Urinary bladder (tissue), 4 donors: ENCODE results near the gene CEACAM18. TPM values are rescaled to one million over a fixed set of nuclear protein-coding genes. Genes with fewer than 3 reads are reported as not detected.

Experiments
- DNase-seq: peaks from one replicate; pipeline ENCODE4 v3.0.0-alpha.2; 2015; ENCODE audit errors: extremely low spot score
- H3K27ac ChIP-seq: one replicate; pipeline ENCODE4 v1.5.1; 2013; ENCODE audit warnings: low read depth, mild to moderate bottlenecking, moderate library complexity
- H3K36me3 ChIP-seq: one replicate; pipeline ENCODE4 v1.6.1; 2013; ENCODE audit warnings: mild to moderate bottlenecking, moderate library complexity; ENCODE audit not compliant: insufficient read depth
- H3K4me1 ChIP-seq: one replicate; pipeline ENCODE4 v1.6.1; 2013; ENCODE audit warnings: mild to moderate bottlenecking, moderate library complexity; ENCODE audit not compliant: insufficient read depth
- H3K4me3 ChIP-seq: one replicate; pipeline ENCODE4 v1.5.1; 2013; ENCODE audit warnings: low read depth, low read length
- WGBS: extraction: QIAGEN DNeasy Blood & Tissue Kit; methylation state at CpG from one replicate; pipeline ENCODE4 v1.1.7; 2013; 5-methylcytosine and 5-hydroxymethylcytosine counted together
- polyA plus RNA-seq: library from polyadenylated mRNA; stranded (reverse); fragments of 200-250 nt; gene quantifications from one replicate; pipeline ENCODE4 v1.2.3, GENCODE V29; 2013
- total RNA-seq: library from RNA; depleted of rRNA; stranded (reverse); fragments of >200 nt; gene quantifications from one replicate; pipeline ENCODE4 v1.2.3, GENCODE V29; 2014
- donor health status: healthy with polysubstance abuse.
- donor health status: healthy.

The CEACAM18 gene
- total and polyA plus RNA-seq, 2 donors = not detected

DNA sequence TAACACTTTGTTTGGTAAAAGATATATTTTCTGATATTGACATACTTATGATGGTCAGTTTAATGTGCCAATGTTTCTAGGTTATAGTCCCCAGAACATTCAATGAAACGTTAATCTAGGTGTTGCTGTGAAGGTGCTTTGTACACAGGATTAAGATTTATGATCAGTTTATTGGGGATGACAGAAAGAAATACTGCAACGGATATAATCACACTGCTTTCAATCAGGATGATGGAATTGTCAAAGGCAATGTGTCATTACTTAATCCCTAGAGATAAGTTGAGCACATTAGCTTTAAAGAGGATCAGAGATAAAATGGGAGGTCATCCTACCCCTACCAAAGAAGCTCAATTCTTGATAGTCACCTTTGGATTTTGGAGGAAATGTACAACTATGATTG, 35.6 kb downstream of the CEACAM18 start:
- H3K36me3 ChIP-seq = no peaks in the 10 kb centered on the region
- DNase-seq = no peak
- H3K4me1 ChIP-seq = no peaks in the 10 kb centered on the region
- H3K4me3 ChIP-seq = no peak overlapping the region
- no peak overlapping the region for H3K27ac ChIP-seq
- 30% methylated on average over 2 of the region's 2 CpGs for WGBS

DNA sequence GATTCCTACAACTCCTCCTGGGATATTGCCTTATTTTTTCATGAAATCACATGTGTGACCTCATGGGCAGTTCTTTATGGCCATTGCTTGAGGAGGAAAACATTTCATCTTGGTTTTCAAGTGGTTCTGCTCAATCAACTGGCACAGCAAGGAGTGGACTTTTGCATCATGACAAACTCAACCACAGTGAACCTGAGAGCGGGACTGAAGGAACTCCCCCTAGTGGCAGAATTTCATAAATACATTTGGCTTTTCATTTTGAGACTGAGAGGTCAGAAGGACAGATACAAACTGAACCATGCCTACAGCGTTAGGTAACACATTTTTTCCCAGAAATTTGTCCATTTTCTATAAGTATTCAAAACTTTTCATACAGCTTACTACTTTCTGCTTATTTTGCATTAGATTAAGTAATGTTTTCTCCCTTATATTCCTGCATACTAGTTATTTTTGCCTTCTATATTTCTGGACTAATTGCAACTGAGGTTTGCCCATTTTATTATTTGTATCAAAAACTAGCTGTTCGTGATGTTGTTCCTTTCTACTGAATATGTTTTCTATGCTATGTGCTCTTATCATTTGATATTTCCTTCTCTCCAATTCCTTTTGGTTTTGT, 36.6 kb downstream of the CEACAM18 start:
- H3K27ac ChIP-seq = no peak overlapping the region
- no peak for DNase-seq
- 10% methylated on average over 3 of the region's 3 CpGs for WGBS
- H3K36me3 ChIP-seq = no peaks in the 10 kb centered on the region
- H3K4me3 ChIP-seq = no peak overlapping the region
- no peaks in the 10 kb centered on the region for H3K4me1 ChIP-seq

DNA sequence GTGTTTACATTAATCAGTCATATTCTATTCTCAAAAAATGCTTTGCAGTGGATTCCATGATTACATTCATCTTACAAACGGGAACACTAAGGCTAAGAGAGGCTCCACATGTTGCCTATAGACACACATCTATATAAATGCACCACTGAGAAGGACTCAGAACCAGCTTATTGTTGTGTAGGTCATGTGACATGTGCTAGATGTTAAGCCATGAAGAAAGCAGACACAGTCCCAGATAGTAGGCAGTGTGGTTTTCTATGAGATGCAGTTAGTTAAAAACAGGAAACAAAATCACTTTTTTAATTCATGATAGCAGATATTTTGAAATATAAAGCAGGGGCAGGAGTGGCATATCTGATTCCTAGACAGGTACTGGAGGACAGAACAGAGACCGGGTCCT, 42.4 kb downstream of the CEACAM18 start:
- no peak overlapping the region for H3K27ac ChIP-seq

DNA sequence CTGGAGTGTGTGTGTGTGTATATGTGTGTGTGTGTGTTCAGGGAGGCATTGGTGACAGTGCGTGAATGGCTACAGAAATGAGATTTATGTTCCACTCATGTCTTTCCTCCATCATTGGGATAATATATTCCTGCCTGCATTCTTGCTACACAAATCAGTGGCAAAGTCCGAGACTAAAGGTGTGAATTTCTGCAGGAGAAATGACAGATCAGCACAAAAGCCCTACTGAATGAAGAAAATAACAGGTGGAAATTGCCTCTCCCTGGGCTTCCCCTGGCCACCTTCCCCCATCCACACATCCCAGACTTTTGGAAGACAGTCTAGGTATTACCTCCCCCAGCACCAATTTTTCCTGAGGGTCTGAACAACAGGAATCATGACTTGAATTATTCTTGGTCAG, 43.0 kb downstream of the CEACAM18 start:
- Histone ChIP-seq H3K27ac (no peak overlapping the region), H3K36me3 (no peaks in the 10 kb centered on the region), H3K4me3 (no peak overlapping the region), H3K4me1 (no peaks in the 10 kb centered on the region)
- no peak for DNase-seq
- WGBS = 77% methylated on average over 2 of the region's 2 CpGs

More for the DNA sequence above, 42.4 kb downstream of the CEACAM18 start:
- WGBS = 52% methylated on average over 2 of the region's 2 CpGs
- no peak overlapping the region for H3K4me3 ChIP-seq
- no peaks in the 10 kb centered on the region for H3K36me3 ChIP-seq
- no peaks in the 10 kb centered on the region for H3K4me1 ChIP-seq
- DNase-seq = no peak

DNA sequence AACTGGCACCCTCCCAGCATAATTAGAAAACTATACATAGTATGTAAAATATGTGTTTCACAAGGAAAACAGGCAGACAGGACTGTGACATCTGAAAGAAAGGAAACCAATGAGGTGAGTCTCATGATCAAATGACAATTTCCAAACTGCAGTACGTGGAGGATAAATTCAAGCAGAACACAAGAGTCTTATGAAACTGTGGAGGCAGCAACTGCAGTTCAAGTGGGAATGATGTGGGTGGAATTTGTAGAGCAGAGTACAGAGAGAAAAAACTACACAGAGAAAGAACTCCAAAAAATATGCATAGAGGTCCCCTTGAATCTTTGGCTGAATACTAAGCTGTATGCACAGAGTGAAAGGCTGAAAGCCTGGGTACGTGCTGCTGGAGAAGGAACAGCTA, 43.4 kb downstream of the CEACAM18 start:
- Histone ChIP-seq H3K4me3 (no peak overlapping the region), H3K4me1 (no peaks in the 10 kb centered on the region), H3K36me3 (no peaks in the 10 kb centered on the region), H3K27ac (no peak overlapping the region)
- DNase-seq = no peak
- WGBS = 54% methylated on average over 2 of the region's 2 CpGs

DNA sequence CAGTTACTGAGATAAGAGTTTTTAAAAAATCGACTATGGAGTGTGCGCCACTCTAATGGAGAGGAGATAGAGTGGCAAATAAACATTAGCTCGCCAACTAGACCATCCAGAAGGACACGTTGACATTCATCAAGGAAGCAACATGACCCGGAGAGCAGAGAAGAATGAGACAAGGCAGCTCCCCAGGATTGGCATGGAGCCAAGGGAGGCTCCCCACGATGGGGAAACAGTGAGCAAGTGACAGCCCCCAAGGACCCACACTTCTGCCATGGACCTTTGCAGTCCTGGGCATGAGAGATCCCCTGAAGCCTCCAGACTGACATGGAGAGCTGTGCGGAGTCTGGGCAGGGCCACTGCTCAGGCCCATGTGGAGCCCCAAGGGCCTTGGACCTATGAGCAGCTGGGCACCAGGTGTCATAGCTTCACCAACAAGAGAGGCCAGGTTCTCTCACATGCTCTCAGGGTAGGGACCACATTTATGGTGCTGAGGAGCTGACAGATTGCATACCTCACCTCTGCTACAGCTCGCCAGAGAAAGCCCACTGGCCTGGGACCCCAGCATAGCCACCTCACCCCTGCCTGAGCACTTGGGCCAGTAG, 46.4 kb downstream of the CEACAM18 start:
- WGBS = 66% methylated on average over 8 of the region's 8 CpGs
- H3K4me1 ChIP-seq = no peaks in the 10 kb centered on the region
- no peak overlapping the region for H3K27ac ChIP-seq
- no peak overlapping the region for H3K4me3 ChIP-seq
- no peaks in the 10 kb centered on the region for H3K36me3 ChIP-seq
- no peak for DNase-seq

DNA sequence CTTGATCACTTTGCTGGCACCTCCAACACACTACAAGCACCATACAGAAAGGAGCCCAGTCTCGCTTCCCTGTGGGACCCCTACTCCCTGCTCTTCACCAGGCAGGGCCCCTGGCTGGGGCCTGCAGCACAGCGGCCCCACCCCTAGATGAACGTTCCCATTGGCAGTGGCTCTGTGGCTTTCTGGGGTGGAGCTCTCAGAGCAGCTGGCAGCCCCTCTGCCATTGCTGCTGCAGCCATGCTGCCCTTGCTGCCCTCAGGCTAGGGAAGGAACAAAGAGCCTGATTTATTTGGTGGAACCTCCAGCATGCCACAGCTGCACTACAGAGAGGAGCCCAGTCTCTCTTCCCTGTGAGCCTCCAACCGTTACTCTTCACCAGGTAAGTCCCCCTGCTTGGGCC, 47.3 kb downstream of the CEACAM18 start:
- Histone ChIP-seq H3K27ac (no peak overlapping the region), H3K4me3 (no peak overlapping the region), H3K4me1 (no peaks in the 10 kb centered on the region), H3K36me3 (no peaks in the 10 kb centered on the region)
- no peak for DNase-seq
- 44% methylated on average over 4 of the region's 4 CpGs for WGBS

DNA sequence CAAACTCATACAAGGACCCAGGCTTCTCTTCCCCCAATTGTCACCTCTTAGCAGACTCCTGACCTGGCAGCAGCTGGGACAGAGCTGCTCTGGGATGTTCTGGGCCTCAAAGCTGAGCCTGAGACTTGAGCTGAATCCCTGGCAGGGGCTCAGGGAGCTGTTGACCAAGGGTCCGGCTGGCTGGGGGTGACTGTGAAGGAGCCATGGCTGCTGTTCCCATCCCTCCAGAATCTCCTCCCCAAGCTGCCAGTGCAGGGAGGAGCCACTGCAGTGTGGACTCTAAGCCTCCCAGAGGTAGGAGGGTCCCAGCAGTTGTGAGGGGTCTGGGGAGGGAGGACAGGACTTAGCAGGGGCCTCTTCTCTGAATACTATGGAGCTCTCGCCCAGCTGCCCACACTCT, 51.0 kb downstream of the CEACAM18 start:
- no peaks in the 10 kb centered on the region for H3K4me1 ChIP-seq
- no peak for DNase-seq
- H3K27ac ChIP-seq = no peak overlapping the region
- H3K36me3 ChIP-seq = no peaks in the 10 kb centered on the region
- WGBS = 80% methylated on average over 2 of the region's 2 CpGs
- no peak overlapping the region for H3K4me3 ChIP-seq

DNA sequence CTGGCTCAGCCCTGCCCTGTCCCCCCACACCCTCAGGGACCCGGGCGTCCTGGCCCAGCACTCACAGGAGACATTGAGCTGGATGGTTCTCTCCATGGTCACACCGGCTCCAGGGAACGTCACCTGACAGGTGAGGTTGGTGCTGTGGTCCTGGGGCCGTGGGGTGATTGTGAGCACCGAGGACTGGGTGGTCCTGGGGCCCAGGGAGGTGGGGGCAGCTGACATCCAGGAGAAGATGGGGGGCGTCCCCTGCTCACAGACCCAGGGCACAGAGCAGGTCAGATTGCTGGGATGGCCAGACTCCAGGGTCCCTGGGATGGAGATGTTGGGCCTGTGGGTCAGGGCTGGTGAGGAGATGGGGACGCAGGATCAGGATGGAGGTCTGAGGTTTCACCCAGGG, 52.3 kb downstream of the CEACAM18 start:
- H3K4me1 ChIP-seq = no peaks in the 10 kb centered on the region
- no peak for DNase-seq
- WGBS = 82% methylated on average over 8 of the region's 8 CpGs
- no peak overlapping the region for H3K27ac ChIP-seq
- H3K36me3 ChIP-seq = no peaks in the 10 kb centered on the region
- H3K4me3 ChIP-seq = no peak overlapping the region

DNA sequence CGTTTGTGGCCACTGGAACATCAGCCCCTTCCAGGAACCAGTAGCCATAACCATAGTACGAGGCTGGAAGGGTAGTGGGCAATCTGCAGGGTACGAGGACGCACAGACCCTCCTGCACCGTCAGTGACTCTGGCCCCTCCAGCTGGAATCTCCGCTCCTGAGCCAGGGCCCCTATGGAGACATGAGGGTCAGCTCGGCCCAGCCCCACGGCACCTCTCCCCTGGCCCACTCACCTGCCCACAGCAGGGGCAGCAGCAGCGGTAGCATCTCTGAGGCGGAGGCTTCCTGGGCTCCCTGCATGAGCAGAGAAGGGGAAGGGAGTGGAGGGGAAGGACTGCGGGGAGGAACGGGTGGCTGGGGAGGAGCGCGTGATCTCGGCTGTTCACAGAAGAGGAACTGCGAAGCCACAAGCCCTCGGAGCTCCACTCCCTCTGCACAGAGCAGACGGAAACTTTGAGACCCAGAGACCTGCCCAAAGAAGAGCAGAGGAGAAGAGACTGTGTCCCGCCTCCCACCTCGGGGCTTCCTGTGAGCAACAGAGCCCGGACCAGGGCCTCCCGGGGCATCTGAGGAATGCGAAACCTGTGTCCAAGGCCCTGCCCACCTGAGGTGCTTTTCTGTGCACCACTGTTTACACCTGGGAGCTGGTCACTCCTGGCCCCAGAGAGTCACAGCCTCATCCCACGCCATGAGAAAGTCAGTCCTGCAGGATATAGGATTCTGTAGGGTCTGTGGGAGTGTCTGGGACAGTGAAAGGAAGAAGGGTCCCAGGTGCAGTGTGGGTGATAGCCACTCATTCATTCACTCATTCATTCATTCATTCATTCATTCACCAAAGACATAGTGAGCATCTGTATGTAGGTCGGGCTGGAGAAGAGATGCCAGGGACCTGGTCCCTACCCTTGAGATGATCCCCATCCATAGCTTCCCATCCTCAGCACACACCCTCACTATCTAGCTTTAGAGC, 53.3 kb downstream of the CEACAM18 start, which contains the start of gene SIGLEC6:
TSS of gene SIGLEC6 (minus strand) at position 322 of the 967 bp plus-strand sequence. CDS start at position 300, 22 bp downstream.
- no peak within 1 kb of the TSS for H3K4me3 ChIP-seq

DNA sequence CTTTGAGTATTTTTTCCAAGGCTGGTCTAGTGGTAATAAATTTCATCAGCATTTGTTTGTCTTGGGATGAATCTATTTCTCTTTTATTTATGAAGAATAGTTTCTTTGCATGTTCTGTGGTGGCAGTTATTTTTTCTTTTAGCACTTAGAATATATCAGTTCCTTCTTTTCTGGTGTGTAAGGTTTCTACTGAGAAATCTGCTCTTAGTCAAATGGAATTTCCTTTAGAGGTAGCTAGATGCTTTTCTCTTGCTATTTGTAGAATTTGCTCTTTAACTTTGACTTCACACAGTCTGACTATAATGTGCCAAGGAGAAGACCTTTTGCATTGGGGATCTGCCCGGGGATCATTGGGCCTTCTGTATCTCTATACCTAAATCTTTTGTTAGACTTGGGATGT, 57.2 kb downstream of the CEACAM18 start:
- WGBS = 92% methylated on average over 1 of the region's 1 CpG
- Histone ChIP-seq H3K4me3 (no peak overlapping the region), H3K27ac (no peak overlapping the region), H3K4me1 (no peaks in the 10 kb centered on the region), H3K36me3 (no peaks in the 10 kb centered on the region)
- no peak for DNase-seq

More for the DNA sequence above, 53.3 kb downstream of the CEACAM18 start, which contains the start of gene SIGLEC6:
- 40% methylated on average over 25 of the region's 25 CpGs for WGBS
- Histone ChIP-seq H3K36me3 (no peaks in the 10 kb centered on the region), H3K4me1 (no peaks in the 10 kb centered on the region), H3K27ac (no peak within 1 kb of the TSS)
- no peak for DNase-seq

DNA sequence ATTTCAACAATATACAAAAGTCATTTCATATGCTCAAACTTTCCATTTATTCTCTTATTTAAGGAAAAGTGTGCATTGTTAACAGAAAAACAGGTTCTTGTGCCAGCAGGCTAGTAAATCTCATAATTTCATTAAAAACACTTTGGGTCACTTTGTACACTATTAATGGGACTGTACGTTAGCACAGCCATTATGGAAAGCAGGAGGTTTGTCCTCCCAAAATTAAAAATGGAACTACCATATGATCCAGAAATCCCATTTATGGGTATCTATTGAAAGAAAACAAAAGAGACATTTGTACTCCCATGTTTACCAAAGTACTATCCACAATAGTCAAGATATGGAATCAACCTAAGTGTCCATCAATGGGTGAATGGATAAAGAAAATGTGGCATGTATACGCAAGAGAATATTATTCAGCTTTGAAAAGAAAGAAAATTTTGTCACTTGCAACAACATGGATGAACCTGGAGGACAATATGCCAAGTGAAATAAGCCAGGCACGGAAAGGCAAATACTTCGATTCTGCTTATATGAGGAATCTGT, 61.6 kb downstream of the CEACAM18 start:
- no peaks in the 10 kb centered on the region for H3K36me3 ChIP-seq
- WGBS = 87% methylated on average over 4 of the region's 4 CpGs
- H3K27ac ChIP-seq = no peak overlapping the region
- no peak for DNase-seq
- no peak overlapping the region for H3K4me3 ChIP-seq
- H3K4me1 ChIP-seq = no peaks in the 10 kb centered on the region
